ENCODE results near the gene PPP1R2. TPM values are rescaled to one million over a fixed set of nuclear protein-coding genes. Genes with fewer than 3 reads are reported as not detected.

Gene PPP1R2
- total RNA-seq, 2 donors from 2014 or later = 68.7 to 71.9 TPM

- ATAC-seq (replicated peaks in 1 of 2) (peak; percentile 29 to 46), DNase-seq (peak in 1 of 2 donors; percentile 43)
- Mint-ChIP-seq H3K27ac (peak overlapping the region; percentile 67), H3K27me3 (ENCODE audit: low read depth) (no peaks in the 10 kb centered on the region), H3K4me3 (peak overlapping the region; percentile 47 to 80), H3K36me3 (ENCODE audit: insufficient read depth in 2 of 2) (no peaks in the 10 kb centered on the region), H3K9me3 (no peaks in the 10 kb centered on the region), H3K4me1 (ENCODE audit: low read depth) (peaks cover 55% of the 10 kb centered on the region)
Measured at GRCh38 chr3:195556390-195556789, 13.3 kb upstream of the PPP1R2 start.

GRCh38 chr3:195555110-195555509 lies 12.0 kb upstream of the PPP1R2 start:
- DNase-seq (peak in 1 of 2 donors; percentile 55), ATAC-seq (replicated peaks in 1 of 2) (peak; percentile 58 to 69)
- no peaks in the 10 kb centered on the region for H3K27me3 Mint-ChIP-seq (ENCODE audit: low read depth)
- H3K4me3 Mint-ChIP-seq = peak overlapping the region; percentile 47 to 80
- no peaks in the 10 kb centered on the region for H3K36me3 Mint-ChIP-seq (ENCODE audit: insufficient read depth in 2 of 2)
- no peaks in the 10 kb centered on the region for H3K9me3 Mint-ChIP-seq
- peaks cover 68% of the 10 kb centered on the region for H3K4me1 Mint-ChIP-seq (ENCODE audit: low read depth)
- peak overlapping the region; percentile 78 for H3K27ac Mint-ChIP-seq

- Mint-ChIP-seq H3K27ac (no peak overlapping the region), H3K27me3 (ENCODE audit: low read depth) (no peaks in the 10 kb centered on the region), H3K36me3 (ENCODE audit: insufficient read depth in 2 of 2) (no peaks in the 10 kb centered on the region), H3K9me3 (no peaks in the 10 kb centered on the region), H3K4me1 (ENCODE audit: low read depth) (peaks cover 73% of the 10 kb centered on the region), H3K4me3 (no peak overlapping the region)
- ATAC-seq (replicated peaks in 1 of 2) (no peak), DNase-seq (no peak)
Measured at GRCh38 chr3:195554458-195554857, 11.3 kb upstream of the PPP1R2 start.

DNA sequence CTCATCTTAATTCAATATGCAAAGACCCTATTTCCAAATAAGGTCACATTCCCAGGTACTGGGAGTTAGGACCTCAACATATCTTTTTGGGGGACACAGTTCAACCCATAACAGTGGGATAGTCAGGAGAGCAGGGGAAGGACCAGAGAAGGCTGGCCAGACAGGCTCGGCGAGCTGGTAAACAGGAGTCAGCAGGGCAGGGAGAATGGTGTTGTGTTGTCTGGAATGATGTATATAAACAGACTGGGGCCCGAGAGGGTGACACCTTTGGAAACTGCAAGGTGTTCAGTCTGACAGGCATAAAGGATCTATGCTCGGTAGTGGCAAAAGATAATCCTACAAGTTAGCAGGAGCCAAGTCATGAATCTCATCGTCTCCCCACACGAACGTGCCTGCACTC lies 10.1 kb upstream of the PPP1R2 start:
- H3K4me1 Mint-ChIP-seq (ENCODE audit: low read depth) = peaks cover 74% of the 10 kb centered on the region
- H3K9me3 Mint-ChIP-seq = no peaks in the 10 kb centered on the region
- no peak overlapping the region for H3K27ac Mint-ChIP-seq
- ATAC-seq (replicated peaks in 1 of 2) = no peak
- DNase-seq = no peak
- peak overlapping the region in 1 of 2 donors; percentile 4 for H3K4me3 Mint-ChIP-seq
- no peaks in the 10 kb centered on the region for H3K36me3 Mint-ChIP-seq (ENCODE audit: insufficient read depth in 2 of 2)
- H3K27me3 Mint-ChIP-seq (ENCODE audit: low read depth) = no peaks in the 10 kb centered on the region

DNA sequence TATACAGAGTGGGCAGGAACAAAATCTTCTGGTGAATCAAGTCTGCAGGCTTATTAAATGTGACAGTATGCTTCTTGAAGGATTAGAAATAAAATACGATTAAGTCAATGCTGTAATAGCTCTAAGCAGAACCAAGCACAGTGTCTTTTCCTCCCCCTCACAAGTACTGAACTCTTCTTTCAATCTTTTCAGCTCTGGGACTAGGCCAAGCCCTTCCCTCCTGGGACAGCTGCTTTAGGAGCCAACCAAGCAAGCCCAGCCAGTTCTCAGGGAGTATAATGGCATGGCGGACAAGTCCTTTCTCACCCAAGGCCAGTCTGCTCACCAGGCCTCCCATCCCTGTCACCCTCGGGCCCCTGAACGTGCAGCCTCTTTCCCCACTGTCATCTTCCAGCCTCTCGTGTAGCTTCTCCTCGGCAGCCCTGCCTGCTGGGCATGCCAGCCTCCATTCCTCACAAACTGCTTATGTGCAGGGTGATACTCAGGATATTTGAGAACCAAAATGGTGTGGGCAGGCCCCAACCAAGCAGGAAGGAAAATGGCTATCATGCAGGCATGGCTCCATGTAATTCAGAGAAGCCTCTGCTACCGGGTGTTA lies 8.4 kb upstream of the PPP1R2 start:
- no peaks in the 10 kb centered on the region for H3K36me3 Mint-ChIP-seq (ENCODE audit: insufficient read depth in 2 of 2)
- no peaks in the 10 kb centered on the region for H3K9me3 Mint-ChIP-seq
- peaks cover 87% of the 10 kb centered on the region for H3K4me1 Mint-ChIP-seq (ENCODE audit: low read depth)
- peak overlapping the region; percentile 91 for H3K27ac Mint-ChIP-seq
- no peaks in the 10 kb centered on the region for H3K27me3 Mint-ChIP-seq (ENCODE audit: low read depth)
- H3K4me3 Mint-ChIP-seq = peak overlapping the region; percentile 4 to 81
- no peak for DNase-seq
- ATAC-seq (replicated peaks in 1 of 2) = no peak

GRCh38 chr3:195550723-195551122 lies 7.6 kb upstream of the PPP1R2 start:
- no peaks in the 10 kb centered on the region for H3K9me3 Mint-ChIP-seq
- H3K36me3 Mint-ChIP-seq (ENCODE audit: insufficient read depth in 2 of 2) = no peaks in the 10 kb centered on the region
- peak; percentile 41 to 53 for DNase-seq
- no peaks in the 10 kb centered on the region for H3K27me3 Mint-ChIP-seq (ENCODE audit: low read depth)
- H3K27ac Mint-ChIP-seq = peak overlapping the region; percentile 95
- ATAC-seq (replicated peaks in 1 of 2) = peak; percentile 50 to 62
- peak overlapping the region; percentile 70 to 81 for H3K4me3 Mint-ChIP-seq
- H3K4me1 Mint-ChIP-seq (ENCODE audit: low read depth) = peaks cover 87% of the 10 kb centered on the region

- peak overlapping the region; percentile 95 for H3K27ac Mint-ChIP-seq
- H3K36me3 Mint-ChIP-seq (ENCODE audit: insufficient read depth in 2 of 2) = no peaks in the 10 kb centered on the region
- peak overlapping the region; percentile 70 to 81 for H3K4me3 Mint-ChIP-seq
- no peaks in the 10 kb centered on the region for H3K9me3 Mint-ChIP-seq
- peak; percentile 74 to 76 for ATAC-seq (replicated peaks in 1 of 2)
- peak; percentile 79 for DNase-seq
- no peaks in the 10 kb centered on the region for H3K27me3 Mint-ChIP-seq (ENCODE audit: low read depth)
- H3K4me1 Mint-ChIP-seq (ENCODE audit: low read depth) = peaks cover 87% of the 10 kb centered on the region
Measured at GRCh38 chr3:195549931-195550519, 6.9 kb upstream of the PPP1R2 start.

GRCh38 chr3:195548987-195549386 lies 5.9 kb upstream of the PPP1R2 start:
- peaks cover 95% of the 10 kb centered on the region for H3K4me1 Mint-ChIP-seq (ENCODE audit: low read depth)
- H3K36me3 Mint-ChIP-seq (ENCODE audit: insufficient read depth in 2 of 2) = no peaks in the 10 kb centered on the region
- no peaks in the 10 kb centered on the region for H3K27me3 Mint-ChIP-seq (ENCODE audit: low read depth)
- no peaks in the 10 kb centered on the region for H3K9me3 Mint-ChIP-seq
- H3K4me3 Mint-ChIP-seq = peak overlapping the region; percentile 68 to 73
- H3K27ac Mint-ChIP-seq = peak overlapping the region; percentile 68
- ATAC-seq (replicated peaks in 1 of 2) (no peak), DNase-seq (no peak)

DNA sequence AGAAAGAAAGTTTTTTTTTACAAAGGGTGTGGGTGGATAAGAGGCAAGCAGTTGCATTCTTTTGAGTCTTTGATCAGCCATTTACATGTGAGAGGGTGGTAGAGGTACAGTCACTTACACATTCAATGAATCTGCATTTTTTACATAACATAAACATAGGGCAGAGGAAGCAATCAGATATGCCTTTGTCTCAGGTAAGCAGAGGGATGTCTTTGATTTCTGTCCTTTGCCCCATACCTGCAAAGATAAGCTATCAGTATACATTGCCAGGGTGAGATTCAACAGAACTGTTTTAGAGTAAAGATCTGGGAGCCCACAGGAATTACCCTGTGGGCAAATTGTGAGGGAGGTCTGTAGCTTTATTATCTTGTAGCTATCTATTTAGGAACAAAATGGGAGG lies 5.4 kb upstream of the PPP1R2 start:
- H3K27ac Mint-ChIP-seq = peak overlapping the region; percentile 48
- peaks cover 97% of the 10 kb centered on the region for H3K4me1 Mint-ChIP-seq (ENCODE audit: low read depth)
- no peaks in the 10 kb centered on the region for H3K36me3 Mint-ChIP-seq (ENCODE audit: insufficient read depth in 2 of 2)
- no peaks in the 10 kb centered on the region for H3K9me3 Mint-ChIP-seq
- H3K27me3 Mint-ChIP-seq (ENCODE audit: low read depth) = no peaks in the 10 kb centered on the region
- H3K4me3 Mint-ChIP-seq = peak overlapping the region; percentile 68 to 73
- peak in 1 of 2 donors; percentile 31 for ATAC-seq (replicated peaks in 1 of 2)
- DNase-seq = no peak

DNA sequence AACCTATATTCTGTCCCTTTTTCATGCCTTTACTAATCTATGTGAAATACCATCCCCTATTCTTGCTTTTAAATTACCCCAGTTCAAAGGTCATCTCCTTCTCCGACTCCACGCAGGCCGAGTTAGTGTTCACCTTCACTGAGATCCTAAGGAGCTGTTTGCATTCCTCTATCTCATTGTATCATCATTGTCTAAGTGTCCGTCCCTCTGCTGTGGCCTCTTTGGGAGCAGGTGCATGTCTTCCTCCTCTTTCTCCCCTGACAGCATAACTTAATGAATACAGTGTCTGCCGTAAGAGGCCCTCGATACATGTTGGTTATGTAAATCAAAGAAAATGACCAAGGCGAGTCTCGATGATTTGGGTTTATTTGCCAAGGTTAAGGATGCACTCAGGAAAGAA lies 4.9 kb upstream of the PPP1R2 start:
- ATAC-seq (replicated peaks in 1 of 2) = no peak
- no peaks in the 10 kb centered on the region for H3K36me3 Mint-ChIP-seq (ENCODE audit: insufficient read depth in 2 of 2)

GRCh38 chr3:195546130-195546560 lies 3.0 kb upstream of the PPP1R2 start:
- Mint-ChIP-seq H3K36me3 (ENCODE audit: insufficient read depth in 2 of 2) (peaks cover 5 to 6% of the 10 kb centered on the region in 2 donors), H3K4me3 (peak overlapping the region; percentile 69 to 92), H3K9me3 (no peaks in the 10 kb centered on the region), H3K27ac (peak overlapping the region; percentile 96), H3K27me3 (ENCODE audit: low read depth) (no peaks in the 10 kb centered on the region), H3K4me1 (ENCODE audit: low read depth) (peaks cover 74% of the 10 kb centered on the region)
- DNase-seq (peak in 1 of 2 donors; percentile 35), ATAC-seq (replicated peaks in 1 of 2) (peak in 1 of 2 donors; percentile 6)

More for the DNA sequence above, 4.9 kb upstream of the PPP1R2 start:
- Mint-ChIP-seq H3K9me3 (no peaks in the 10 kb centered on the region), H3K4me3 (peak overlapping the region; percentile 68 to 73), H3K4me1 (ENCODE audit: low read depth) (peaks cover 93% of the 10 kb centered on the region), H3K27me3 (ENCODE audit: low read depth) (no peaks in the 10 kb centered on the region), H3K27ac (peak overlapping the region; percentile 24)
- DNase-seq = no peak

- Mint-ChIP-seq H3K9me3 (no peaks in the 10 kb centered on the region), H3K4me1 (ENCODE audit: low read depth) (peaks cover 72% of the 10 kb centered on the region), H3K4me3 (peak overlapping the region; percentile 85 to 89), H3K27ac (no peak overlapping the region), H3K27me3 (ENCODE audit: low read depth) (no peaks in the 10 kb centered on the region), H3K36me3 (ENCODE audit: insufficient read depth in 2 of 2) (peaks cover 5 to 8% of the 10 kb centered on the region in 2 donors)
- ATAC-seq (replicated peaks in 1 of 2) (no peak), DNase-seq (no peak)
Measured at GRCh38 chr3:195544634-195545033, 1.5 kb upstream of the PPP1R2 start.

DNA sequence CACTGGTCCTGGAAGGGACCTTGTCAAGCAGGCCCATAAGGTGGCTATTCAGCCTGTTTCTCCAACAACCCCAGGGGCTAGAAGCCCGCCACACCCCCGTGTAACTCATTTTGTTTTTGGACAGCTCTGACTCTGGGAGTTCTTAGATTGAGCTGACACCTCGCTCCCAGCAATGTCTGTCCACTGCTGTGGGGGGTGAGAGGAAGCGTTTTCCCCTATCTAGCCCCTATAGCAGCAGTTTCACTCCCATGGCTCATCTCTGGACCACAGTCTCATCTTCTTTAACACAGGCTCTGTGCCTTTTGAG lies 1.1 kb upstream of the PPP1R2 start:
- Mint-ChIP-seq H3K4me3 (peak overlapping the region; percentile 85 to 89), H3K4me1 (ENCODE audit: low read depth) (peaks cover 76% of the 10 kb centered on the region)

More for the DNA sequence above, 1.1 kb upstream of the PPP1R2 start:
- ATAC-seq (replicated peaks in 1 of 2) (no peak), DNase-seq (no peak)
- Mint-ChIP-seq H3K27me3 (ENCODE audit: low read depth) (no peaks in the 10 kb centered on the region), H3K36me3 (ENCODE audit: insufficient read depth in 2 of 2) (peaks cover 8 to 9% of the 10 kb centered on the region in 2 donors), H3K27ac (no peak overlapping the region), H3K9me3 (no peaks in the 10 kb centered on the region)
